Measurements from ENCODE around the gene TNFRSF8. TPM values are rescaled to one million over a fixed set of nuclear protein-coding genes. Genes with fewer than 3 reads are reported as not detected.

Gene TNFRSF8
- polyA plus RNA-seq, 2 of the 4 experiments (the other 2 are of a cell fraction), result 0.05 TPM; not detected in 1

DNA sequence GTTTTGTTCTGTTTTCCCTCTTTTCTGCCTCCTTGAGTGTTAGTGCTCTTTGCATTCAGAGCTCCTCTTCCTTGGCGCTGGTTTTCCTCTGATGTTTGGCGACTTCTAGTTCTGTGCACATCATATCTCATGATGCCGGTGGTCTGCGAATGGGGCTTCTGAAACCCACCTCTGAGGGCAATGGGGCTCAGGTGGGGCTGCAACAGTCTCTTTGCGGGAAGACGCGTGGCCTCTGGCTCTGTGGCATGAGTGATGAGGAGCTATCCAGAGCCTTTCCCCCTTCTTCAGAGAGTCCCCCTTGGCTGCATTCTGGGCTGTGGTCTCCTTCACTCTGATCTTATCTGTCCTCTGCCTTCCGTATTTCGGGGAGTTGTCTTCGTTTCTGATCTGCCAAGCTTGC is 39.0 kb downstream of the TNFRSF8 start:
- no peak for ATAC-seq
- no peak for TF ChIP-seq HOXB13 (CRISPR knock-in tag; IDR thresholded peaks at IDR 0.05; ENCODE audit: low read depth)
- TF ChIP-seq HOXA7 (CRISPR knock-in tag; IDR thresholded peaks at IDR 0.05), result no peak
- no peak for TF ChIP-seq HMGXB4 (CRISPR knock-in tag; IDR thresholded peaks at IDR 0.05; ENCODE audit: borderline replicate concordance)
- no peak for TF ChIP-seq HDAC2 (IDR thresholded peaks at IDR 0.05)
- TF ChIP-seq, protein P1, sequence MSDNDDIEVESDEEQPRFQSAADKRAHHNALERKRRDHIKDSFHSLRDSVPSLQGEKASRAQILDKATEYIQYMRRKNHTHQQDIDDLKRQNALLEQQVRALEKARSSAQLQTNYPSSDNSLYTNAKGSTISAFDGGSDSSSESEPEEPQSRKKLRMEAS (IDR thresholded peaks at IDR 0.05), result no peak
- TF ChIP-seq, protein P2, sequence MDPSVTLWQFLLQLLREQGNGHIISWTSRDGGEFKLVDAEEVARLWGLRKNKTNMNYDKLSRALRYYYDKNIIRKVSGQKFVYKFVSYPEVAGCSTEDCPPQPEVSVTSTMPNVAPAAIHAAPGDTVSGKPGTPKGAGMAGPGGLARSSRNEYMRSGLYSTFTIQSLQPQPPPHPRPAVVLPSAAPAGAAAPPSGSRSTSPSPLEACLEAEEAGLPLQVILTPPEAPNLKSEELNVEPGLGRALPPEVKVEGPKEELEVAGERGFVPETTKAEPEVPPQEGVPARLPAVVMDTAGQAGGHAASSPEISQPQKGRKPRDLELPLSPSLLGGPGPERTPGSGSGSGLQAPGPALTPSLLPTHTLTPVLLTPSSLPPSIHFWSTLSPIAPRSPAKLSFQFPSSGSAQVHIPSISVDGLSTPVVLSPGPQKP (IDR thresholded peaks at IDR 0.05; ENCODE audit: low read depth, low read length), result no peak
- TF ChIP-seq ZFP36 (IDR thresholded peaks at IDR 0.05; ENCODE audit: borderline replicate concordance, partially characterized antibody), result no peak
- TF ChIP-seq EHMT2 (IDR thresholded peaks at IDR 0.05; ENCODE audit: low read depth), result no peak
- no peak for TF ChIP-seq NPAS2 (CRISPR knock-in tag; IDR thresholded peaks at IDR 0.05; ENCODE audit: borderline replicate concordance)
- no peak for TF ChIP-seq POLR2AphosphoS2 (conservative IDR thresholded peaks at IDR 0.05; ENCODE audit: low read length)
- no peak for TF ChIP-seq MAZ (IDR thresholded peaks at IDR 0.05; ENCODE audit: borderline replicate concordance, low read depth, low read length)
- no peak for FAIRE-seq
- Histone ChIP-seq H3K4me3 (no peak overlapping the region), H3K27ac (no peak overlapping the region), H3K4me1 (no peaks in the 10 kb centered on the region), H3K4me2 (no peak overlapping the region), H3K9me3 (no peaks in the 10 kb centered on the region)
- no peak for DNase-seq (ENCODE audit: low read depth in 1 of 2, low spot score in 1 of 2)
- 76% methylated on average over 10 of the region's 10 CpGs for WGBS (ENCODE audit: missing lambda C conversion rate)
- POLR2A ChIA-PET, result no interaction called here
- CTCF ChIA-PET, result interaction anchor here (1.3 to 2.0 kb wide), 2 partner anchors 22 to 23 kb away, joined by 3 to 6 read pairs; no protein-coding TSS in a partner anchor

DNA sequence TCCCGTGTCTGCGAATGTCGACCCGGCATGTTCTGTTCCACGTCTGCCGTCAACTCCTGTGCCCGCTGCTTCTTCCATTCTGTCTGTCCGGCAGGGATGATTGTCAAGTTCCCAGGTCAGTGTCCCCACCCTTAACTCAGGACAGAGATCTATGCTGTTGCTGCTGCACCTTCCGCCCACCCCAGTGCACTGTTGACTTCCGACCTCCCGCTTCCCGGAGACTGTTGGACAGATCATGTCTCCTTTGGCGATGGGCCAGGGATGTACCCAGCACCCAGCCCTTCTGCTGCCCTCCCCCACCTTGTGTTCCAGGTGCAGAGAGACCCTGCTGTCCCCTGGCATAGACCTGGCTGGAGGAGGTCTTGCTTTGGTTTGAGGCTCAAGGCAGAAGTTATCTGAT is 41.3 kb downstream of the TNFRSF8 start:
- no peak for TF ChIP-seq USF2 (IDR thresholded peaks at IDR 0.05)
- TF ChIP-seq EP300 (IDR thresholded peaks at IDR 0.05), result no peak
- TF ChIP-seq TP53 (CRISPR knock-in tag; IDR thresholded peaks at IDR 0.05), result no peak
- no peak for TF ChIP-seq BHLHE40 (IDR thresholded peaks at IDR 0.05; ENCODE audit: low read depth, low read length)
- TF ChIP-seq CEBPB (IDR thresholded peaks at IDR 0.05), result no peak
- TF ChIP-seq, protein P3, sequence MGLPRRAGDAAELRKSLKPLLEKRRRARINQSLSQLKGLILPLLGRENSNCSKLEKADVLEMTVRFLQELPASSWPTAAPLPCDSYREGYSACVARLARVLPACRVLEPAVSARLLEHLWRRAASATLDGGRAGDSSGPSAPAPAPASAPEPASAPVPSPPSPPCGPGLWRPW (IDR thresholded peaks at IDR 0.05), result no peak
- TF ChIP-seq MAZ (IDR thresholded peaks at IDR 0.05; ENCODE audit: borderline replicate concordance, low read depth, low read length), result no peak
- no peak for TF ChIP-seq HEYL (CRISPR knock-in tag; IDR thresholded peaks at IDR 0.05)
- no peak for TF ChIP-seq HMGXB4 (CRISPR knock-in tag; IDR thresholded peaks at IDR 0.05; ENCODE audit: borderline replicate concordance)
- TF ChIP-seq NR3C1 (IDR thresholded peaks at IDR 0.05), result no peak
- TF ChIP-seq GATA3 (IDR thresholded peaks at IDR 0.05; ENCODE audit: borderline replicate concordance), result no peak
- TF ChIP-seq CHD4 (IDR thresholded peaks at IDR 0.05; ENCODE audit: borderline replicate concordance), result no peak
- no peak for TF ChIP-seq KDM5A (IDR thresholded peaks at IDR 0.05)
- TF ChIP-seq, protein P4, sequence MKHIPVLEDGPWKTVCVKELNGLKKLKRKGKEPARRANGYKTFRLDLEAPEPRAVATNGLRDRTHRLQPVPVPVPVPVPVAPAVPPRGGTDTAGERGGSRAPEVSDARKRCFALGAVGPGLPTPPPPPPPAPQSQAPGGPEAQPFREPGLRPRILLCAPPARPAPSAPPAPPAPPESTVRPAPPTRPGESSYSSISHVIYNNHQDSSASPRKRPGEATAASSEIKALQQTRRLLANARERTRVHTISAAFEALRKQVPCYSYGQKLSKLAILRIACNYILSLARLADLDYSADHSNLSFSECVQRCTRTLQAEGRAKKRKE (CRISPR knock-in tag; IDR thresholded peaks at IDR 0.05; ENCODE audit: low read depth), result no peak
- no peak for TF ChIP-seq JUNB (IDR thresholded peaks at IDR 0.05)
- TF ChIP-seq, protein P5, sequence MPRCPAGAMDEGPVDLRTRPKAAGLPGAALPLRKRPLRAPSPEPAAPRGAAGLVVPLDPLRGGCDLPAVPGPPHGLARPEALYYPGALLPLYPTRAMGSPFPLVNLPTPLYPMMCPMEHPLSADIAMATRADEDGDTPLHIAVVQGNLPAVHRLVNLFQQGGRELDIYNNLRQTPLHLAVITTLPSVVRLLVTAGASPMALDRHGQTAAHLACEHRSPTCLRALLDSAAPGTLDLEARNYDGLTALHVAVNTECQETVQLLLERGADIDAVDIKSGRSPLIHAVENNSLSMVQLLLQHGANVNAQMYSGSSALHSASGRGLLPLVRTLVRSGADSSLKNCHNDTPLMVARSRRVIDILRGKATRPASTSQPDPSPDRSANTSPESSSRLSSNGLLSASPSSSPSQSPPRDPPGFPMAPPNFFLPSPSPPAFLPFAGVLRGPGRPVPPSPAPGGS (IDR thresholded peaks at IDR 0.05), result no peak
- TF ChIP-seq RARB (CRISPR knock-in tag; IDR thresholded peaks at IDR 0.05), result no peak
- TF ChIP-seq, protein P6, sequence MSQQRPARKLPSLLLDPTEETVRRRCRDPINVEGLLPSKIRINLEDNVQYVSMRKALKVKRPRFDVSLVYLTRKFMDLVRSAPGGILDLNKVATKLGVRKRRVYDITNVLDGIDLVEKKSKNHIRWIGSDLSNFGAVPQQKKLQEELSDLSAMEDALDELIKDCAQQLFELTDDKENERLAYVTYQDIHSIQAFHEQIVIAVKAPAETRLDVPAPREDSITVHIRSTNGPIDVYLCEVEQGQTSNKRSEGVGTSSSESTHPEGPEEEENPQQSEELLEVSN (IDR thresholded peaks at IDR 0.05; ENCODE audit: borderline replicate concordance, low read depth), result no peak
- TF ChIP-seq CBX8 (IDR thresholded peaks at IDR 0.05), result no peak
- no peak for TF ChIP-seq ZNF302 (CRISPR knock-in tag; IDR thresholded peaks at IDR 0.05)
- no peak for FAIRE-seq
- POLR2A ChIA-PET, result no interaction called here

More for the DNA sequence above, 41.3 kb downstream of the TNFRSF8 start:
- H3K4me1 ChIP-seq, result no peaks in the 10 kb centered on the region
- DNase-seq (ENCODE audit: low read depth in 1 of 2, low spot score in 1 of 2), result no peak
- H3K4me2 ChIP-seq, result no peak overlapping the region
- H3K9me3 ChIP-seq, result no peaks in the 10 kb centered on the region
- no peak for ATAC-seq
- no peak overlapping the region for H3K27ac ChIP-seq
- CTCF ChIA-PET, result no interaction called here
- 76% methylated on average over 13 of the region's 13 CpGs for WGBS (ENCODE audit: missing lambda C conversion rate)
- no peak overlapping the region for H3K4me3 ChIP-seq

Measured in A549 (cell line).